Neural cell (in vitro differentiated cells): ENCODE data around the gene TUBA4B.

Source experiments
- EP300 ChIP-seq: fragments of 450-650 bp; conservative IDR thresholded peaks from 2 replicates; pipeline ENCODE4 v1.6.1; 2014; ENCODE audit warnings: antibody characterized with exemption, mild to moderate bottlenecking, moderate library complexity; ENCODE audit not compliant: poor library complexity, severe bottlenecking
- EZH2 ChIP-seq: fragments of 200-600, 300-800 bp; shearing (Covaris generic), sonication (generic); IDR thresholded peaks from 2 replicates; pipeline ENCODE4 v1.6.1; 2014; ENCODE audit warnings: antibody characterized with exemption, low read length, borderline replicate concordance, mild to moderate bottlenecking; ENCODE audit not compliant: insufficient read depth, poor library complexity, severe bottlenecking
- RAD21 ChIP-seq: fragments of 450-650 bp; conservative IDR thresholded peaks from 2 replicates; pipeline ENCODE4 v1.6.1; 2014; ENCODE audit warnings: antibody characterized with exemption, mild to moderate bottlenecking, moderate library complexity
- SMC3 ChIP-seq: fragments of 450-650 bp; conservative IDR thresholded peaks from 2 replicates; pipeline ENCODE4 v1.6.1; 2014; ENCODE audit warnings: antibody characterized with exemption, mild to moderate bottlenecking, moderate library complexity; ENCODE audit not compliant: poor library complexity
- TF ChIP-seq, protein P1 (sequence below): IDR thresholded peaks from 2 replicates; pipeline ENCODE4 v1.6.1; 2012; ENCODE audit warnings: borderline replicate concordance
- TF ChIP-seq, protein P2 (sequence below): fragments of 450-650 bp; IDR thresholded peaks from 2 replicates; pipeline ENCODE4 v1.5.1; 2014; ENCODE audit warnings: antibody characterized with exemption, mild to moderate bottlenecking, moderate library complexity; ENCODE audit not compliant: poor library complexity, severe bottlenecking

DNA sequence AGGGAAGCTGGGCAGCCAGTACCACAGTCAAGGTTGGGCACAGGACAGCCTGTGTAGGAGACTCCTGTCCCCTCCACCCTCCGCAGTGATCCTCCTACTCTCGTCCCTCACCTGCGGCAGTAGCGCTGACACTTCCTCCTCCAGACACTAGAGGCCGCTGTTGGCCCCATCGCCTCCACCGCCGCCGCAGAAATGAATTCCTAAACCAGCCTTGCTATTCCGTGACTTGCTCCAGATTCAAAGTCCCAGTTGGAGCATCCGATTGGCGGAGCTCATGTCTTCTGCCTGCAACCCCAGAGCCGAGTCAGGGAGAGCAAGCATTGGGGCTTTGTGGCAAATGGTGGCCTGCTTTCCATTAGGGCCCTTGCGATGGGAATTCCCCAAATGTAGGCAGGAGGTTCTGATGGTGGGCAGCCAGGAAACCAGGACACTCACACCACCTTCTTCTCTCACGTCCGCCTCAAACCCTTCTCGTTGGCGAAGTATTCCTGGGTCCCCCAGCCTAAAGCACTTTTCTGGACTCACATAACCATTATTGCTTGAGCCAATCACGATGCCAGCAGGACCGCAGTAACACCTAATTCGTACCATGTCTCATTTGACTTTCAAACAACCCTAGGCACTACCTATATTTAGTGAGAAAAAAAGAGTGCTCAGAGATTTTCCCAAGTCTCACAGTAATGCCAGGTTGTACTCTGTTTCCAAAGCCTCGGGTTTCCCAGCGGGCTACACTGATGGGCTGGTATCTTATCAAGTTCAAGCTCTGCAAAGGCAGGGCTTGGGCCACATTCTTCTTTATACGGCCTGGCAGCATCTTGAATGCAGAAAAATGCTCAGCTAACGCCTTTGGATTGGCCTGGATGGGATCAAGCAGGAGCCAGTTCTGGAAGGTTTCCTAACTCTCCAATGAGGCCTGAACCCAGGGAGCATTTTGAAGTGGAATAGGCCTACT lies 24.9 kb downstream of the TUBA4B start:
- TF ChIP-seq, protein P1, sequence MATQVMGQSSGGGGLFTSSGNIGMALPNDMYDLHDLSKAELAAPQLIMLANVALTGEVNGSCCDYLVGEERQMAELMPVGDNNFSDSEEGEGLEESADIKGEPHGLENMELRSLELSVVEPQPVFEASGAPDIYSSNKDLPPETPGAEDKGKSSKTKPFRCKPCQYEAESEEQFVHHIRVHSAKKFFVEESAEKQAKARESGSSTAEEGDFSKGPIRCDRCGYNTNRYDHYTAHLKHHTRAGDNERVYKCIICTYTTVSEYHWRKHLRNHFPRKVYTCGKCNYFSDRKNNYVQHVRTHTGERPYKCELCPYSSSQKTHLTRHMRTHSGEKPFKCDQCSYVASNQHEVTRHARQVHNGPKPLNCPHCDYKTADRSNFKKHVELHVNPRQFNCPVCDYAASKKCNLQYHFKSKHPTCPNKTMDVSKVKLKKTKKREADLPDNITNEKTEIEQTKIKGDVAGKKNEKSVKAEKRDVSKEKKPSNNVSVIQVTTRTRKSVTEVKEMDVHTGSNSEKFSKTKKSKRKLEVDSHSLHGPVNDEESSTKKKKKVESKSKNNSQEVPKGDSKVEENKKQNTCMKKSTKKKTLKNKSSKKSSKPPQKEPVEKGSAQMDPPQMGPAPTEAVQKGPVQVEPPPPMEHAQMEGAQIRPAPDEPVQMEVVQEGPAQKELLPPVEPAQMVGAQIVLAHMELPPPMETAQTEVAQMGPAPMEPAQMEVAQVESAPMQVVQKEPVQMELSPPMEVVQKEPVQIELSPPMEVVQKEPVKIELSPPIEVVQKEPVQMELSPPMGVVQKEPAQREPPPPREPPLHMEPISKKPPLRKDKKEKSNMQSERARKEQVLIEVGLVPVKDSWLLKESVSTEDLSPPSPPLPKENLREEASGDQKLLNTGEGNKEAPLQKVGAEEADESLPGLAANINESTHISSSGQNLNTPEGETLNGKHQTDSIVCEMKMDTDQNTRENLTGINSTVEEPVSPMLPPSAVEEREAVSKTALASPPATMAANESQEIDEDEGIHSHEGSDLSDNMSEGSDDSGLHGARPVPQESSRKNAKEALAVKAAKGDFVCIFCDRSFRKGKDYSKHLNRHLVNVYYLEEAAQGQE = no peak
- TF ChIP-seq, protein P2, sequence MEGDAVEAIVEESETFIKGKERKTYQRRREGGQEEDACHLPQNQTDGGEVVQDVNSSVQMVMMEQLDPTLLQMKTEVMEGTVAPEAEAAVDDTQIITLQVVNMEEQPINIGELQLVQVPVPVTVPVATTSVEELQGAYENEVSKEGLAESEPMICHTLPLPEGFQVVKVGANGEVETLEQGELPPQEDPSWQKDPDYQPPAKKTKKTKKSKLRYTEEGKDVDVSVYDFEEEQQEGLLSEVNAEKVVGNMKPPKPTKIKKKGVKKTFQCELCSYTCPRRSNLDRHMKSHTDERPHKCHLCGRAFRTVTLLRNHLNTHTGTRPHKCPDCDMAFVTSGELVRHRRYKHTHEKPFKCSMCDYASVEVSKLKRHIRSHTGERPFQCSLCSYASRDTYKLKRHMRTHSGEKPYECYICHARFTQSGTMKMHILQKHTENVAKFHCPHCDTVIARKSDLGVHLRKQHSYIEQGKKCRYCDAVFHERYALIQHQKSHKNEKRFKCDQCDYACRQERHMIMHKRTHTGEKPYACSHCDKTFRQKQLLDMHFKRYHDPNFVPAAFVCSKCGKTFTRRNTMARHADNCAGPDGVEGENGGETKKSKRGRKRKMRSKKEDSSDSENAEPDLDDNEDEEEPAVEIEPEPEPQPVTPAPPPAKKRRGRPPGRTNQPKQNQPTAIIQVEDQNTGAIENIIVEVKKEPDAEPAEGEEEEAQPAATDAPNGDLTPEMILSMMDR = peak; percentile 97
- TF ChIP-seq SMC3 (peak; percentile 86), RAD21 (peak; percentile 88), EZH2 (no peak), EP300 (peak; percentile 12)
